Mucosa of stomach (tissue), 1 donor: ENCODE results near the gene ATP10B.

Experiments used
- H3K27me3 ChIP-seq: one replicate; pipeline ENCODE4 v1.7.0; 2013; ENCODE audit warnings: mild to moderate bottlenecking, low read length; ENCODE audit not compliant: control insufficient read depth, insufficient read depth
- H3K36me3 ChIP-seq: one replicate; pipeline ENCODE4 v1.7.0; 2013; ENCODE audit warnings: low read length; ENCODE audit not compliant: control insufficient read depth, insufficient read depth
- H3K4me1 ChIP-seq: one replicate; pipeline ENCODE4 v1.7.0; 2013; ENCODE audit warnings: mild to moderate bottlenecking, low read length; ENCODE audit not compliant: control insufficient read depth, insufficient read depth
- H3K4me3 ChIP-seq: one replicate; pipeline ENCODE4 v1.7.0; 2013; ENCODE audit warnings: low read length
- H3K9ac ChIP-seq: one replicate; pipeline ENCODE4 v1.7.0; 2013; ENCODE audit warnings: mild to moderate bottlenecking, low read length, moderate library complexity
- H3K9me3 ChIP-seq: one replicate; pipeline ENCODE4 v1.7.0; 2013; ENCODE audit warnings: mild to moderate bottlenecking, low read length, moderate library complexity; ENCODE audit not compliant: control insufficient read depth
- donor health status: Pancreatic carcinoma.

ATP10B gene

GRCh38 chr5:160614136-160614535 lies 237.9 kb downstream of the ATP10B start:
- H3K36me3 ChIP-seq = no peaks in the 10 kb centered on the region
- H3K4me3 ChIP-seq = no peak overlapping the region
- H3K4me1 ChIP-seq = no peaks in the 10 kb centered on the region

DNA sequence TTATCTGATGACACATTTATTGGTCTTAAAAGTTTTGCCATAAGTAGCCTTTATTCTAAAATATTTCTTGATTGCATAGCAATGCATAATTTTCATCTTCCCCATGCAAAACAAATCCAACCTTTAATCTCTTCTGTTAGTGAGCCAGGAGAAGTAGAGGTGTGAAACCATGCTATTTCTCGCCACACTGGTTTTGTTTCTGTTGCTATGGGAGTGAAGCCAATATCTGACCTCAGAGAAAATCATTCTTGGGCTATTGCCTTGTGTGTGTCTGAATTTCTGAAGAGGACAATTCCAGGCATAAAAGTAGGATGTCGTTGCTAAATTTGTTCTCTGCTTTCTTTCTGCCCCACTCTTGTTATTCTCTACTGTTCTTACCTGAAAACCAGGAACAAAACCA lies 246.7 kb downstream of the ATP10B start:
- no peaks in the 10 kb centered on the region for H3K4me1 ChIP-seq
- H3K9me3 ChIP-seq = no peaks in the 10 kb centered on the region
- H3K9ac ChIP-seq = no peak overlapping the region
- no peaks in the 10 kb centered on the region for H3K36me3 ChIP-seq
- no peak overlapping the region for H3K4me3 ChIP-seq
- no peaks in the 10 kb centered on the region for H3K27me3 ChIP-seq

More at GRCh38 chr5:160614136-160614535, 237.9 kb downstream of the ATP10B start:
- Histone ChIP-seq H3K9me3 (no peaks in the 10 kb centered on the region), H3K9ac (no peak overlapping the region), H3K27me3 (no peaks in the 10 kb centered on the region)

DNA sequence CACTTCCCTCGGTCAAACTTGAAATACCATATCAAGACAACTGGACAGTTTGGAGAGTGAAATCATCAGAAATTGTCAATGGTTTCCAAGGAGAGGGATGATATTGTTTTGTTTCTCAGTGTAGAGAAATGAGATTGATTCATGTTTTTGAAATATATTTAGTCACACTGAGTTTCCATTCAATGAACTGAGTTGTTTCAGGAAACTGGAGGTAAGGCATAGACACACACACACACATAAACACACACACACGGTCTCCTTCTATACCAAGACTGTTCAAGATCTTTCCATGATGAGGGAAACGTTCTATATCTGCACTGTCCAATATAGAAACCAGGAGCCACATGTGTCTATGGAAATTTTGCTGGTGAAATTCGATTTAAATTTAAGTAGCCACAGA lies 247.5 kb downstream of the ATP10B start:
- H3K4me3 ChIP-seq = no peak overlapping the region
- H3K27me3 ChIP-seq = no peaks in the 10 kb centered on the region
- H3K9ac ChIP-seq = no peak overlapping the region
- no peaks in the 10 kb centered on the region for H3K36me3 ChIP-seq
- H3K9me3 ChIP-seq = no peaks in the 10 kb centered on the region
- H3K4me1 ChIP-seq = no peaks in the 10 kb centered on the region

DNA sequence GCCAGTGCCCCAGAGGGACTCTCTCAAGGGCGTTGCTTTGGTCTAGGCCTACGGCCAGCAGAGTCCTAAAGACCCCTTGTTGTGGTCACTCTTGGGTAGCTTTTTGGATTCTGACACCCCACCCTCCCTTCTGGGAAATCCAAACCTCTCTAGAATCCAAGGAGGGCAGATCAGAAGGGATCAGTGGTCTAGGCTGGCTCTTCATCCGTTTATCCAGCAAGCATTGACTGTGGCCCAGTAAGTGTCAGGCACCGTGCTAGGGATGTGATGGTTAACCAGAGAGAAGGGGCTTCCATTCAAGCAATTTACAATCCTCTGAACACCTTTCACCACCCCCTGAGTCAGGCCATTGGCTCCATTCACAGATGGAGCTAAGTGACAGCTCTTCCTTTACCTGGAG lies 249.3 kb downstream of the ATP10B start:
- no peaks in the 10 kb centered on the region for H3K4me1 ChIP-seq
- H3K9ac ChIP-seq = no peak overlapping the region
- H3K27me3 ChIP-seq = no peaks in the 10 kb centered on the region
- H3K36me3 ChIP-seq = no peaks in the 10 kb centered on the region
- no peak overlapping the region for H3K4me3 ChIP-seq
- H3K9me3 ChIP-seq = no peaks in the 10 kb centered on the region

DNA sequence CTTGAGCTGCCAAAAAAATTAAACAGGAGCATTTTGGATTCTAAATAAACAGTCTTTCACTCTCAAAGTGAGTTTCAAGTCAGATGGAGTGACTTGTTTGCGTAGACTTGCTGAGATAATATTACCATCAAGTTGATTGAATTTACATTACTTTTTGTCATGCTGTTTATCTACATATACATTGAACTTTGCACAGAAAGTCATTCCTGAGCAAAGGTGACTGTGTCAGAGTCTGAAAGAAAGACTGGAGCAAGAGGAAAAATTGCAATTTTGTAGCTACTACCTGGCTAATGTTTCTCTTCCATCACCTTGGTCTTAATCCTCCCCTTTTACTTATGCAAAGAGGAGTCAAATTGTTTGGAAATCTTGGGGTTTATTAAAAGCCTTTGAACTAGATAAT lies 251.0 kb downstream of the ATP10B start:
- H3K9ac ChIP-seq = no peak overlapping the region
- no peaks in the 10 kb centered on the region for H3K36me3 ChIP-seq
- no peaks in the 10 kb centered on the region for H3K27me3 ChIP-seq
- no peak overlapping the region for H3K4me3 ChIP-seq
- H3K9me3 ChIP-seq = no peaks in the 10 kb centered on the region
- no peaks in the 10 kb centered on the region for H3K4me1 ChIP-seq

DNA sequence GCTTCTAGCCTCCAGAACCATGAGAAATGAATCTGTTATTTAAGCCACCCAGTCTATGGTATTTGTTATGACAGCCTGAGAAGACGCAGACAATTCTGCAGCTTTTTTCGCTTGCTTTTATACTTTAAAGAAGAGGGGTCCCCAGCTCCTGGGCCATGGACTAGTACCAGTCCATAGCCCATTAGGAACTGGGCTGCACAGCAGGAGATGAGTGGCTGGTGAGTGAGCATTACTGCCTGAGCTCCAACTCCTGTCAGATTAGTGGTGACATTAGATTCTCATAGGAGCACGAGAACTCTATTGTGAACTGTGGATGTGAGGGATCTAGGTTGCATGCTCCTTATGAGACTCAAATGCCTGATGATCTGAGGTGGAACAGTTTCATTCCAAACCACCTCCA lies 278.7 kb downstream of the ATP10B start:
- no peaks in the 10 kb centered on the region for H3K9me3 ChIP-seq
- H3K4me3 ChIP-seq = no peak overlapping the region
- no peak overlapping the region for H3K9ac ChIP-seq
- no peaks in the 10 kb centered on the region for H3K36me3 ChIP-seq
- H3K4me1 ChIP-seq = no peaks in the 10 kb centered on the region
- no peaks in the 10 kb centered on the region for H3K27me3 ChIP-seq

DNA sequence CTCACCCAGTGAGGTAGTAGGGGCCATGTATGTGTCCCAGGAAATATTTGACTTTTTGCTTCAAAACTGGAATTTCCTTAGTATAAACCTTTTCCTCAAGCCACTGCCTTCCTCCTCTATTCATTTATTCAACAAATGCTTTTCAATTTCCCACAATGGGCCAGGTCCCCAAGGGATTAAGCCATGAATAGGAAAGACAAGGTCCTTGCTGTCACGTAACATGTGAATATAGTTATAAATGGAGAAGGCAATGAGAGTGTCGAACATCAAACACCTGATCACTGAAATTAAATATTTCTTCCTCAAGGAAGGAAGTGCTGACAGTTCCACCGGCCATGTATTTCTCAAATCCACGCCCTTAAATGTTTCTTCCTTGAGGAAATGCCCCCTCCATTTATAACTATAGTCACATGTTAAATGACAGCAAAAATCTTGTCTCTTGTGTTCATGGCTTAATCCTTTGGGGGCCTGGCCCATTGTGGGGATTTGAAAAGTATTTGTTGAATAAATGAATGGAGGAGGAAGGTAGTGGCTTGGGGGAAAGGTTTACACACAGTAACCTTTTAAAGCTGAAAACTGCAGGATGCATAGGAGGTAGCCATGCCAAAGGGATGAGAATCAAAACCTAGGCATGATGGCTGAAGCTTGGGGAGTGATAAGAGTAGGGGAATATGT lies 284.8 kb downstream of the ATP10B start:
- no peaks in the 10 kb centered on the region for H3K9me3 ChIP-seq
- H3K9ac ChIP-seq = no peak overlapping the region
- H3K27me3 ChIP-seq = no peaks in the 10 kb centered on the region
- no peak overlapping the region for H3K4me3 ChIP-seq
- H3K36me3 ChIP-seq = no peaks in the 10 kb centered on the region
- H3K4me1 ChIP-seq = no peaks in the 10 kb centered on the region

- H3K4me1 ChIP-seq = no peaks in the 10 kb centered on the region
- no peaks in the 10 kb centered on the region for H3K27me3 ChIP-seq
- H3K36me3 ChIP-seq = no peaks in the 10 kb centered on the region
- H3K4me3 ChIP-seq = no peak overlapping the region
- H3K9me3 ChIP-seq = no peaks in the 10 kb centered on the region
- H3K9ac ChIP-seq = no peak overlapping the region
Observed at GRCh38 chr5:160565376-160565775, 286.6 kb downstream of the ATP10B start.

- no peaks in the 10 kb centered on the region for H3K9me3 ChIP-seq
- H3K4me1 ChIP-seq = no peaks in the 10 kb centered on the region
- no peak overlapping the region for H3K9ac ChIP-seq
- no peaks in the 10 kb centered on the region for H3K27me3 ChIP-seq
- no peak overlapping the region for H3K4me3 ChIP-seq
- no peaks in the 10 kb centered on the region for H3K36me3 ChIP-seq
Observed at GRCh38 chr5:160556846-160557245, 295.2 kb downstream of the ATP10B start.

DNA sequence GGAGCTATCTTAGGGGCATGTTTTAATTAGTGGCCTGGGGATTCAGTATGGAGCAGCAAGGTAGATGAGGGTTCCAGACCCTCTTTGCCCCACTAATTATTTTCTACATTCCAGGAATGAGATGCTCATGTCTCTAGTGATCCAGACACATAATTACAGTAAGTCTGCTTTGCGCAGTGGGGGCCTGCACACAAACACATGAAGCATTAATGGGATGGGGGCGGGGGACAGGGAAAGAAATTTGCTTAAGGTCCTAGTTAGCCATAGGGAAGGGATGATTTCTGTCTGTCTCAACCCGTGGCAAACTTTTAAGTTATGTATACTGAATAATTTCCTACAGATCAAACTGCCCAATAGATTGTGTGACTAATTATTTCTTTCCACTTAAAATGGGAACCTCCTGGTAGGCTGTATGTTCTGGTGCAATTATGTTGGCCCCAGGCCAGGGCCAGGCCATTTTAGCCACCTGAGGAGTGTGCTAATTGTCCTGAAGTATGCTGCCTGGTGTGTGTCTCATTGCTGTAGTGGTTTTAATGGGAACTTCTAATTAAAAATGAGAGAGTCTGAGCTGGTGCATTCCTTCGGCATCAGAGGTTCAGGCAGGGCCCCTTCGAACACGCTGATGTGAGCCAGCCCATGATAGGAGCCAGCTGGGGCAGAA lies 295.9 kb downstream of the ATP10B start:
- Histone ChIP-seq H3K9ac (no peak overlapping the region), H3K27me3 (no peaks in the 10 kb centered on the region), H3K9me3 (no peaks in the 10 kb centered on the region), H3K36me3 (no peaks in the 10 kb centered on the region), H3K4me3 (no peak overlapping the region), H3K4me1 (no peaks in the 10 kb centered on the region)

DNA sequence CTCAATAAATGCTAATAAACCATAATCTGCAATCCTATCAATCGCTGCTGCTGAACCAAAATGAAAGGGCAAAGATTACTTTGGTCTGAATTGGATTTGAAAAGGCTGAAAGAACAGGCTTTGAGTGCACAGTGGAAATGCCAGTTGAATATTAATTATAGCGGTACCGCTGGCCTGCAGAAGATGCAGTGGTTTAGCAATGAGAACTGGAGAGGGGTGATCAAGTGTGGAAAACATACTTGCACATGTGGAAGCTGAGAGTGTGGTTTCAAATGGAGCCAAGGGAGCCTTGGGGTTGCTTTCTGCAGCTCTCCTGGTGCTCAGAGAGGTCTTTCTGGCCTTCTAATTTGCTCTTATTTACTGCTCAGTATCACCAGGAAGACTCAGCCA lies 296.4 kb downstream of the ATP10B start:
- Histone ChIP-seq H3K9me3 (no peaks in the 10 kb centered on the region), H3K4me3 (no peak overlapping the region), H3K27me3 (no peaks in the 10 kb centered on the region), H3K9ac (no peak overlapping the region), H3K36me3 (no peaks in the 10 kb centered on the region), H3K4me1 (no peaks in the 10 kb centered on the region)

DNA sequence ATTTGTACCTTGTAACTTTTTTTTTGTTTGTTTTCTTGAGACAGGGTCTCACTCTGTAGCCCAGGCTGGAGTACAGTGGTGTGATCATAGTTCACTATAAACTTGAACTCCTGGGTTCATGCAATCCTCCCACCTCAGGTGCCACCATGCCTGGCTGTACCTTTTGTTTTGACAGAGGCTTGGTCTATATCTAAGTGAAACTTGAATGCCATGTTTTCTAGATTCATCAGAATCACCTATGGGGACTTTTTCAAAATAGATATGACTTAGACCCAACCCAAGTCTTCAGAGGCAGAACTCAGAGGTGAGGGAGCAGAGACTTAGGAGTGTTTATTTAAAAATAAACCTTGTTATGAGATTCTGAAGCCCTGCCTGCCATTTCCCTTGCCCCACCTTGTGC lies 301.9 kb downstream of the ATP10B start:
- Histone ChIP-seq H3K9ac (no peak overlapping the region), H3K4me3 (no peak overlapping the region), H3K36me3 (no peaks in the 10 kb centered on the region), H3K4me1 (no peaks in the 10 kb centered on the region), H3K27me3 (no peaks in the 10 kb centered on the region), H3K9me3 (no peaks in the 10 kb centered on the region)
